NCI-H2107 treated with DMSO at 0.1 percent for 48 hours (cell line): ENCODE data around the gene LAMA3.
"Not testable (repeated sequence)": the region's sequence is repeated elsewhere in the genome, so short reads cannot be mapped to it uniquely, and the experiment has no call there.

ENCODE experiments used
- DNase-seq: peaks from one replicate; lab custom pipeline; 2025; ENCODE audit not compliant: unreplicated experiment; lab: John Stamatoyannopoulos, UW

Gene LAMA3

DNA sequence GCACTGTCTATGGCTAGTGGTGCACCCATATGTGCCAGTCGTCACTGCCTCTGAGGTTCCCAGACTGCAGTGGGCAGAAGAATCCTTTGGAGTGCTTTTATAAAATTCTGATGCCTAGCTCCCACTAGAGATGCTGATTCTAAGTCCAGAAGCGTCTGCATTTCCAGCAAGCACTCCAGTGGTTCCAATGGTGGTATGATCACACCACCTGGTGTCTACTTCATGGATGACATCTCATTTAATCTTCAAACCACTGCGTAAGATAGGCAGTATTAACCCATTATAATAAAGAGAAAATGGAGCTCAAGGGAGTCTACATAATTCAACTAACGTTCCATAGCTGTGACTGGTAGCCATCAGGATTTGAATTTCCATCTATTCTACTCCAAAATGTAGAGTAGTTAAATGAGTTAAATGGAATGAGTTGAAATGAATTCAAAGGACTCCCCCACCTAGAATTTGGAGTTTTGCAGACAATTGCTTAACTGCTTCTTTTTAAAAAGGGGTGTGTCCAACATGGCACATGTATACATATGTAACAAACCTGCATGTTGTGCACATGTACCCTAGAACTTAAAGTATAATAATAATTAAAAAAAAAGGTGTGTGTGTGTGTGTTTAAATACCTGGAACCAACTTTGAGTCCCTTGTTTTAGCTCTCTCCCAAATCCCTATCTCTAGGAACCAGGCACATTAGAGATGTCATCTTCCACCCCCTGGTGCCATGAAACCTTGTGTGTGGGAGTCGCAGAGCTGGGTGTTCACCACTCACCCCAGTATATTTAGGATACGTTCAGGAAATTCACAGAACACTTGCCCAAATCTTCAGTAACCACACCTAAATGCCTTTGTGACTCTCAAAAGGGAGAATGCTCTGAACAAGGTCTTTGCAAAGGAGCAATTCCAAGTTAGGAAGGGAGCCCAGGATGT lies 14.1 kb downstream of the LAMA3 start:
- peak; percentile 4 for DNase-seq

DNA sequence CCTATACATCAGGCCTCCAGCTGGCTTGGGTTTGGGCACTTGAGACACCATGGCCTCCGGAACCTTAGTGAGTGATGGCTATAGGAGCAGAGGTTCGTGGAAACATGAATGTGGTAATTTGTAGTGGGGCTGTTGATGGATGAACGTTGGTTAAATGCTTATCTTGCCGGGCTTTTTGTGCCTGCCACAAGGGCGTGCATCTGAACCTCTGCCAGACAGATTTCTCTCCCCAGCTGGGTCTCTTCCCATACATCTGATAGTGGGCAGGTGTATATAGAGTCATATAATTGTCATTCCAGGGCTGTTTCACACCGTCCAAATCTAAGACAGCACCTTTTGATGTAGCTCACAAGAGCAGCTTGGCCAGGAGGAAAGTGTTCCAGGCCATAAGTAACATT lies 14.7 kb downstream of the LAMA3 start:
- no peak for DNase-seq

DNA sequence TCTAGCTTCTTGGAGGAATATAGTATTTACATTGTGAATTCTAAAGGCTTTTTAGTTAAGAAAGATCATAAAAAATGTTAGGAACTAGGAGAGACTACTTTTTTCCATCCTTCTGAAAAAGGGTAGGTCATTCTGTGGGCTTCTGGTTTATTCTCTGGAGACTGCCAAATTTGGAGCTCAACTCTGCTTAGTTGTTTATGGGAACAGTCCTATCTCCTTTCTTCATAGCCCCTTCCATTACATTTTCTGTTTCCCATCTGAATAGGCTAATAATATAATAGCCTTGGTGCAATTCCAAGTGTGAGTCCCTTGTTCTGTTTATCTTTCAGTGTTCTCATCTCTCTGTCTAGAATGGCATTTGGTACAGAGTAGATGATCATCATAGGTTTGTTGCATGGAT lies 15.6 kb downstream of the LAMA3 start:
- no peak for DNase-seq

DNA sequence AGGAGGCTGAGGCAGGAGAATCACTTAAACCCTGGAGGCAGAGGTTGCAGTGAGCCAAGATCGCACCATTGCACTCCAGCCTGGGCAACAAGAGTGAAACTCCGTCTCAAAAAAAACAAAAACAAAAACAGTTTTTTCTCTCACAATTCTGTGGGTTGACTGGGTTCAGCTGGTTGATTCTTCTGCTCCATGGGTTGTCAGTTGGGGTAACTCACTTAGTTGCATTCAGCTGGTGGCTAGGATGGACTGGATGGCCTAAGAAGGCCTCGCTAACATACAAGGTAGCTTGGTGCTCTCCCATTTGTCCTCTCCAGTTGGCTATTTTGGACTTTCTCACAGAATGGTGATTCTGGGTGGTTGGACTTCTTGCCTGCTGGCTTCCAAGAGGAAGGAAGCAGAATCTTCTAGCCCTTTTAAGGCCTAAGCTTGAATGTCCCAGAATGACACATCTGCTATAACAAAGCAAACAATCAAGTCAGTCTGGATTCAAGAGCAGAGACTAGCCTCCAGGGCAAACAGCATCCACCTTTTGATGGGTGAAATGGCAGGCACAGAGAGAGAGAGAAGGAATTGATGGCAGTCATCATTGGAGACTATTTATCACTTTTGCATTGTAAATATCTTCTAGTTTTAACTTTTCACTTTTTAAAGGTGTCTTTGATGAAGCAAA lies 17.9 kb downstream of the LAMA3 start:
- DNase-seq: no peak

DNA sequence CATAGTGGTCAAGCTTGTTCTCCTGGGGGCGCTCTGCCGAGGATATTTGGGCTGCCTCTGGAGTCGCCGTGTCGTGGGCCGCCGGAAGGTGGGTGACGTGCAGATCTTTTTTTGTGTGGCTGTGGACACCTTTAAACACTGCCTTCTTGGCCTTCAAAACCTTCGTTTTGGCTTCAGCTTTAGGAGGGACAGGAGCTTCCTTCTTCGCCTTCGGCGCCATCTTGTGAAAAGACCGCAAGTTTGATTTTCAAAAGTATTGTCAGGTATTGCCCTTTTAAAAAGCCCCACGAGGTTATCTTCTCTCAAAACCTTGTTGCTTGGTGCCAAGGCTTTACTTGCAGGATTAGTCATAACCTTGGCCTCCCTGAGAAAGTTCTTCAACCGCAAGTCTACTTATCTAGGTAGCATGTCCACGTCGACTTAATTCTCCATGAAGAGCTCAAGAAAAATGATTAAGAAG lies 20.8 kb downstream of the LAMA3 start:
- no peak for DNase-seq

DNA sequence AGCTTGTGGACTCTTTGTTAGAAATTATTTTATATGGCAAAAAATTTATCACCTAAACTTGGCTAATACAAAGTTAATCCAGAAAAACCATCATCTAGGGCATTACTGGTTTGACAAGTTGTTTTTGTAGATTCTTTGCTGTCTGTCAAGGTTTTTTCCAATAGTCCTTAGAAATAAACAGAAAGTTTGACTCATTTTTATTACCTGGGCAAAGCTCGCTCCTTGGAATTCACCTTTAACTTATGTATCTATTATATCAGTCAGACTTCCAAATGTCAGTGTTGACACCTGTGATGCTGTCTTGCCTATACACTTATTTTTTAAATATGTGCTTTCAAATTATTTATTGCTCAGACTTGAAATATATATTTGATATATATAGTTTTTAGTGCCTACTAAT lies 21.7 kb downstream of the LAMA3 start:
- DNase-seq: no peak

DNA sequence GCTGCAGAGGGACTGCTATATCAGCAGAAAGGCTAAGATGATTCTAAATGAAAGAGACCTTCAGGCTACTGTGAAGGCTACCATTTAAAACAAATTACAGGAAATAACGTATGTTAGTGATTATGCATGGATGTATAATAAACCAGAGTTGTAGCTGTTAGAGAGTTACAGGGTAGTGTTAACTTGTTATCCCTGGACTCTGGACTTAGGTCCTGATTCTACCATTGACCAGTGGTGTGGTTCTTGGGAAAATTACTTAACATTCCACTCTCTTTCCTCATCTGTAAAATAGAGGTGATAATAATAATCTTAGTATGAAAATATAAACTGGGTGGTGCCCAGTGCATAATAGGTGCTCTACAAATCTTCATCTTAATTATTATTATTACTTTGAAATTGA lies 22.2 kb downstream of the LAMA3 start:
- DNase-seq: no peak

DNA sequence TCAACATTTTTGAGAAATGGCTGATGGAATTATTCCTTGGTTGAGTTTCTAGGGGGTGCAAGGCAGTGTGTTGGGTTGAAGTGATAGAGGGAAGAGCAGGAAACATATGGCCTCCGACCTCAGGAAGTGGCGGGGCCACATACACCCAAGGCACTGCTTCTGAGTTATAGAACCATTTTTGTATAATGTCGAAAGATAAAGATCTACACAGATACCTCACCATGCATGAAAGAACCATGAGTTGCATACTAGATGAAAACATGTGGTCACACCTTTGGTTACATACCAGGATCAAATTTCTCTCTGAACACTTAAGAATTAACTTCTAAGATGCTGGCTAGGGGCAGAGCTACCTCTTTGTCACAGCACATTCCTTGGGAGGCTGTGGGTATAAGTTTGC lies 23.2 kb downstream of the LAMA3 start:
- no peak for DNase-seq

DNA sequence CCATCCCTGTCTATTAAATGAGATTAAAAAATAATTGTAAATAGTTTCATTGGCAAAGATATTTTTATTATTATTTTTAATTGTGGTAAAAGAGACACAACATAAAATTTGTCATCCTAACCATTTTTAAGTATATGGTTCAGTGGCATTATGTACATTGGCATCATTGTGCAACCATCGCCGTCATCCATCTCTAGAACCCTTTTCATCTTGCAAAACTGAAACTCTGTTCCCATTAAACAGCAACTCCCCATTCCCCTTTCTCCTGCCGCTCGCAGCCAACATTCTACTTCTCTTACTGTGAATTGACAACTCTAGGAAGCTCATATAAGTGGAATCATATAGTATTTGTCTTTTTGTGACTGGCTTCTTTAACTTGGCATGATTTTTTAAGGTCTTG lies 25.3 kb downstream of the LAMA3 start:
- DNase-seq: no peak

DNA sequence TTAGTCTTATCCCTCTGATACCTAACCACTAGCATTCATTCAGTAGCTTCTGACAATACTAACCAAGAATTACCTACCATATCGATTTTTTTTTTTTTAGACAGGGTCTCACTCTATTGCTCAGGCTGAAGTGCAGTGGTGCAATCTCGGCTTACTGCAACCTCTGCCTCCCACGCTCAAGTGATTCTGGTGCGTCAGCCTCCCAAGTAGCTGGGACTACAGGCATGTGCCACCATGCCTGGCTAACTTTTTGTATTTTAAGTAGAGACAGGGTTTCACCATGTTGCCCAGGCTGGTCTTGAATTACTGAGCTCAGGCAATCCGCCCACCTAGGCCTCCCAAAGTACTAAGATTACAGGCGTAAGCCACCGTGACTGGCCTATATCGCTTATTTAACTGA lies 26.8 kb downstream of the LAMA3 start:
- not testable (repeated sequence) for DNase-seq

DNA sequence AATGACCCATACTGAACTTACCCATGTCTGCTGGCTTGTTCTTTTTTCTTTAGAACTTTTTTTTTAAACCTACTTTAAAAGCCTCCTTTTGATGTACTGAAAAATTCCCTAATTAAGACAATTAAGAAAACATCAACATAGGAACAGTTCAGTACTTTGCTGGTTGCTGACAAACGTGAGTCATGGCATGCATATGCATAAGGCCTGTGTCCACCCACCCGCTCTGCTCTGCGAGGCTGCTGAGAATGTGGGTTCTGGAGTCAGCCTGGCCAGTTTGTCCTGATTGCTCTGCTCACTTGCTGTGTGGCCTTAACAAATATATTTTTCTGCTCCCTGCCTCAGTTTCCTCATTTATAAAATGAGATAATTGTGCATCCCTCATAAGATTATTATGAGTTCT lies 27.3 kb downstream of the LAMA3 start:
- DNase-seq: no peak

DNA sequence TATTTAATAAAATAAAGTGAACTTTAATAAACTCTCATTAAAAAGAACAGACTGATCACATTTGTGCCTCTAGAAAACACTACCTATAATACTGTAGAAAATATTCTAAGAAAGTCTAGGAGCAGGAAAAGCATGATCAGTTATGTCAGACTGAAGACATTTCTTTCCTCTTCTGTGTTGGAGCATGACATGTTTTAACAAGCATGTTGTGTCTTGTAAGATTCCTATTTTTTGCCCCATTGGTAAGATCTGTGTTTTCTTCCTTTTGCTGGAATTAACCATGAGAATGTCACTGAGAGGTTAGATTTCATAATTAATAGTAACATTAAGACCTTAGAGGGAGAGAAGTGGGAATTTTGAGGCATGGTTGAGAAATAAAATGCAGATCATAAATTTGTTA lies 27.7 kb downstream of the LAMA3 start:
- DNase-seq: no peak

DNA sequence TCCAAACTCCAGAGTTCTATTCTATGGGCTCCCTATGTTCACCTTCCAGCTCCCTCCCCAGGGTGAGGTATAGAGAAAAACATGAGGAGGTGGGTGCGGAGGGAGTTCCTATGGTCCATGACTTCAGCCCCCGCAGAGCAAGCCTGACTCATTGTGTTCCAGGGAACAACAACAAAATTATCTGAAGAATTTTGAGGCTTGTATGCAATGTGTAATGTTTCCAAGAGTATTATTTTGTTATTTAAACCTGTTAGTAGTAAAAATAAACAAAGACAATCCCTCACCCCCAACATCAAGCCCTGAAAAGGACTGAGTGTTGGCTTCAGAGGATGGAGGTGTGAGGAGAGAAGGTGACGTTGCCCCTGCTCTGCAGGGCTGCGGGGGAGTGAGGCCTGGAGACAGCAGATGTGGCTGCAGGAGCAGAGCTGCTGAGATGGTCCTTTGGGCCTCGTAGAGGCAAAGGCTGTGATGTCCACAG lies 29.0 kb downstream of the LAMA3 start:
- no peak for DNase-seq

DNA sequence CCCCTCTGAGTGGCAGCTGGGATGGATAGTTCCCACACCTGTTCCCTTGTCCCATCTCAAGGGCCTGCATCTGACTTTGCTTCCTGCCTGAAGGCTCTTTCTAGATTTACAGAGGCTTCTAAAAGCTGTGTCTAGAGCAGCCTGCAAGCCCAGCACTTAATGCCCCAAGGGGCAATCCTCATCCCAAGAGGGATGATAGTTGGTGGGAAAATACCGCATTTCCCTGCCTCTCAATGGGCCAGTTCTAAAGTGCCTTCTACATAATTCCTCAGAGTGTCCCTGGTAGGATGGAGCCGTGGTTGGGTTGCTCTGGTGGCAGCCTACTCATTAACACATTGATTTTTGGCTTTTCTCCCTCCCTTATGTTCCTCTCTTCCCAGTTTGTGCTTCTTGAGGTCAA lies 29.5 kb downstream of the LAMA3 start:
- DNase-seq: no peak

DNA sequence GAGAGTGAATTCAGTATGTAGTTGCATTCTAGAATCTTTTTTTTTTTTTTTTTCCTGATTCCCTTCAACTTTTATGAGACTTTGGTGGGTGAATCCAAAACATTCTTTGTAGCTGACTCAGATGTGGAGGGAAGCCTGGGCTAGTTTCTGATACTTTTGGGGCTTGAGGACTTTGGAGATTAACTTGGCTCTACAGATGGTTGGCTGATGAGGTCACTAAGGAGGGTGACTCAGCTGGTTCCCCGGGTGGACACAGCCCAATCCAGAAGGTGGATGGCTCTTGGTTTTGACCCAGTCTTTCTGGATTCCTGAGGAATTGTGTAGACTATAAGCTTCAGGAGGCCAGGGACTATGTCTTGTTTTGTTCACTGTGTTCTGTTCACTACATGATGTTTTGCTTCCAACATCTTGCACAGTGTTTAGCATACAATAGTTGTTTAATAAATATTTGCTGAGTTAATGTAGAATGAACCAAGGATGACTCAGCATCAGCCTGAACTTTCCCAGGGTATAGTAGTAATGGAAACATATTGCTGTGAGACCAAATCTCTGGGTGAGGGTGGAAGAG lies 30.5 kb downstream of the LAMA3 start:
- DNase-seq: no peak

DNA sequence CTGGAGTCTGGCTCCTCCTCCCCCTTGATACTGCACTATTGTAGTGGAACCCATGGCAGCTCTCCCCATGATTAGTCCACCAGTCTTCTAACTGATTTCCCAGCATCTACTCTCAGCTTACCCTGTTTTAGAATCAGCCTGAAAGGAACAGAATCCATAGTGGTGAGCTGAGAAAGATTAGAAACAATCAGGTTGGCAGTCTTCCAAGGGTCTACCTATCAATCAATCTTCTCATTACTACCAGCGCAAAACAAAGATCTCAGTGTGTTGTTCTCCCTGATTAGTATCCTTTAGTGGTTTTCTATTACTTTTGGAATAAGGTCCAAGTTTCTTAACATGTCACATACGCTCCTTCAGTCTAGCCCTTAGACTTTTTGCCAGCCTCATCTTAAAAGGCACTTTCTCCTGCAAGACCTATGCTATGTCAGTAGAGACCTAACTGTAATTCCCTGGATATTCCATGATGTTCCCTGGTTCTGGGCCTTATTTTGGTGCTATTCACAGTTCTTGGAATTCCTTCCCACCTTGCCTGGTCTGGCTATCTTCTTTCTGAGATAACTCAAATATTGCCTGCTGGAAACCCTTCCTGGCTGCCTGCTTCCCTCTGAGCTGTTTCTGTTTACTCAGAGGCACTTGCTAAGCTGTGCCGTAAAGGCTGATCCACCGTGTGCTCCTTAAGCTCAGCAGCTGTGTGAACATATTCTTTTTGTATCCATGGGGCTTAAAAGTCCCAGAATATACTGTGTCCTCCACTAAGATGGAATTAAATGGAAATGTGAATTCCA lies 32.6 kb downstream of the LAMA3 start:
- no peak for DNase-seq

DNA sequence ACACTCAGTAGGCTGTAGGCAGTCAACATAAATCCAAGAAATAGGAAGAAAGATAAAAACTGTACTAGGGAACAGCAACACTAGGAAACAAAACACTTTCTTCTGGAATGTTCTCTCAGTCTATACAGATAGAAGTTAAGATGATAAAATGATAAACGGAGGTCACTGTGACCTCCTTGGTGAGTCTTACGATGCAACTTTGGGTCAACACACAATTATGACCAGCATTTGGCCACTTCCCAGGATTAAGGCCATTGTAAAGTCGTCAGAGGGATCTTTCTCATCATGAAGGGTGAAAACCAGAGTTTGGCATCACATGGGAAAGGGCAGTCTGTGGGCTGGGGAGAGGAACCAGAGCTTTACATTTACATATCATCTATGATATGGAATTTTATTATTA lies 33.4 kb downstream of the LAMA3 start:
- DNase-seq: no peak

DNA sequence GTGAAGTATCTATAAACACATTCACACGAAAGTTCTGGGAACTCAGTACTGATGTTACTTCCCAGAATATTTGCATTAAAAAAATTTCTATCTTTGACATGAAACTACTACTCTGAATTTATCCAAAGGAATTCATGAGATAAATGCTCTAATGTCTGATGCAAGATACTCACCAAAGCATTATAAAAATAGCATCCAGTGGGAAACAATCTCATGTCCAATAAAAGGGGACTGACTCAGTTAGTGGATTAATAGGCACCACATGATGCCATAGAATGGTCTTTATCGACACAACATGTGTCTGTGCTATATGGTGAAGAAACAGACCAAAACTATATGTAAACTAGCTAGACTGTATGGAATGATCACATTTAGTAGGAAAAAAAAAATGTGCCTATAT lies 33.9 kb downstream of the LAMA3 start:
- DNase-seq: no peak

DNA sequence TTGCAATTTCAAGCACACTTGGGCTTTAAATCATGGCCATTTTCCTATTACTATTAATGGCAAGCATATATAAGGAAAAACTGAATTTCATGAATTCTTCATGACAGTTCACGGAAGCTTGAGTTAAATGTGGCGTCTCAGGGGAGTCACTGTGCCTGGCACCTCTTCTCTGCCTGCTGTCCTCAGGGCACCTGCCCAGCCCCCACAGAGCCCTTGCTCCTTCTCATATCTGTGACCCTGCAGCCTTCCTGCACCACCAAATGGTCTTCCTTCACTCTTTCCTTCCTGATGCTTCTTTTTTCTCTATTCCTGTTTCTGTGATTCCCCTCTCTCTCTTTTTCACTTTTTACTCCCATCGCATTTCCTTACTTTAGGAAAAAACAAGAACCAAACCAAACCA lies 35.4 kb downstream of the LAMA3 start:
- DNase-seq: no peak

DNA sequence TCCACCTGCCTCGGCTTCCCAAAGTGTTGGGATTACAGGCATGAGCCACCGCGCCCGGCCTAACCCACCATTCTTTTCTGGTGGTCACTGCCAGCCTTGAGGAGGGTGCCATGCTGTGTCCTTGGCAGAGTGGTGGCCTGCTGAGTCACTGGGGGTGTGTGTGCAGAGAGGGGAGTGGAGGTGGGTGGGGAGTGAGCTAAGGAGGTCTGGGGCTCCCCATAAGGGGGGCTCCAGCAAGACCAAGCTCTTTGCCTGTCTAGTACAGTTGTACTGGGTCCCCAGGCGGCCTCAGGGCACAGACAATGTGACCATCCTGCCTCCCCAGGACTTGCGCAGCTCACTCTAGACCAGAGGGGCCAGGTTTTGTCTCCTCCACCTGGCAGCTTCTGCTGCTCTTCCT lies 36.1 kb downstream of the LAMA3 start:
- no peak for DNase-seq
